IMR-90 (cell line): Measurements from ENCODE around the gene SKAP1. TPM values are rescaled to one million over a fixed set of nuclear protein-coding genes. Genes with fewer than 3 reads are reported as not detected.

ENCODE experiments used
- ATAC-seq: fragments of 200-7000 bp; cut with Tn5 transposase; 2 replicates; pipeline ENCODE4 v1.9.1; 2020; ENCODE audit warnings: low read depth, mild to moderate bottlenecking, moderate library complexity
- BruUV-seq: library from RNA; stranded (reverse); fragments of 400-500 nt; replicated peaks from 2 replicates; lab custom pipeline; 2021; lab: Mats Ljungman, UMichigan
- CTCF ChIA-PET: fragments of 300-600 bp; formaldehyde crosslinking; extraction: SDS; loops from one replicate; lab custom pipeline; 2021; ENCODE audit warnings: antibody characterized with exemption; lab: Yijun Ruan, JAX
- POLR2A ChIA-PET: fragments of 300-600 bp; sonication (Branson Sonifier 250); formaldehyde crosslinking; loops from one replicate; lab custom pipeline; 2022; ENCODE audit warnings: antibody characterized with exemption; ENCODE audit not compliant: unreplicated experiment; lab: Charles Lee
- DNase-seq: peaks from one replicate; pipeline ENCODE4 v3.0.0; 2013
- H2AFZ ChIP-seq: replicated peaks from 2 replicates; pipeline ENCODE3; 2013; ENCODE audit warnings: low read length, mild to moderate bottlenecking; ENCODE audit not compliant: poor library complexity
- H2AK5ac ChIP-seq: 2 replicates; pipeline ENCODE4 v1.6.1; 2013; ENCODE audit warnings: low read depth, low read length, inconsistent platforms
- H2AK9ac ChIP-seq: replicated peaks from 2 replicates; pipeline ENCODE3; 2013; ENCODE audit warnings: mild to moderate bottlenecking, low read depth, low read length, moderate library complexity; ENCODE audit not compliant: poor library complexity
- H2BK120ac ChIP-seq: 2 replicates; pipeline ENCODE4 v1.6.1; 2013; ENCODE audit warnings: low read depth, low read length, inconsistent platforms
- H2BK15ac ChIP-seq: 3 replicates; pipeline ENCODE4 v1.6.1; 2013; ENCODE audit warnings: low read depth, low read length, inconsistent platforms
- H2BK20ac ChIP-seq: 2 replicates; pipeline ENCODE4 v1.6.1; 2013; ENCODE audit warnings: low read depth, mild to moderate bottlenecking, inconsistent platforms, low read length, moderate library complexity
- H2BK5ac ChIP-seq: 2 replicates; pipeline ENCODE4 v1.6.1; 2013; ENCODE audit warnings: mild to moderate bottlenecking, low read depth, low read length, inconsistent platforms; ENCODE audit not compliant: poor library complexity, severe bottlenecking
- H3K14ac ChIP-seq: replicated peaks from 2 replicates; pipeline ENCODE4 v1.6.1; 2013; ENCODE audit warnings: low read depth, low read length, inconsistent platforms
- H3K18ac ChIP-seq: 2 replicates; pipeline ENCODE4 v1.6.1; 2013; ENCODE audit warnings: low read depth, low read length, control low read depth
- H3K23ac ChIP-seq: 2 replicates; pipeline ENCODE4 v1.6.1; 2013; ENCODE audit warnings: low read depth, low read length, inconsistent platforms
- H3K27ac ChIP-seq: 2 replicates; pipeline ENCODE4 v1.5.1; 2013; ENCODE audit warnings: mild to moderate bottlenecking, control low read depth, low read length; ENCODE audit not compliant: insufficient read depth
- H3K27me3 ChIP-seq: 2 replicates; pipeline ENCODE4 v1.6.1; 2013; ENCODE audit warnings: low read length; ENCODE audit not compliant: control insufficient read depth, insufficient read depth
- H3K36me3 ChIP-seq: 2 replicates; pipeline ENCODE4 v1.6.1; 2013; ENCODE audit warnings: low read length, mixed read lengths; ENCODE audit not compliant: control insufficient read depth, insufficient read depth
- H3K4ac ChIP-seq: 2 replicates; pipeline ENCODE4 v1.6.1; 2013; ENCODE audit warnings: low read depth, low read length, inconsistent platforms
- H3K4me1 ChIP-seq: 2 replicates; pipeline ENCODE4 v1.6.1; 2013; ENCODE audit warnings: low read length, mixed read lengths; ENCODE audit not compliant: control insufficient read depth, insufficient read depth
- H3K4me2 ChIP-seq: 2 replicates; pipeline ENCODE4 v1.6.1; 2013; ENCODE audit warnings: low read depth, mild to moderate bottlenecking, control low read depth, low read length, moderate library complexity
- H3K4me3 ChIP-seq: 2 replicates; pipeline ENCODE4 v1.5.1; 2013; ENCODE audit warnings: low read depth, mild to moderate bottlenecking, control low read depth, low read length, moderate library complexity; ENCODE audit not compliant: insufficient read depth
- H3K56ac ChIP-seq: 2 replicates; pipeline ENCODE4 v1.6.1; 2013; ENCODE audit warnings: low read length, inconsistent platforms; ENCODE audit not compliant: insufficient read depth; ENCODE audit errors: extremely low read depth
- H3K79me1 ChIP-seq, 2 experiments: 2 replicates each; pipeline ENCODE4 v1.6.1; 2013; ENCODE audit warnings: low read length in 2 of 2, inconsistent platforms in 1 of 2, low read depth in 1 of 2
- H3K9ac ChIP-seq: 2 replicates; pipeline ENCODE4 v1.6.1; 2013; ENCODE audit warnings: low read depth, low read length, control low read depth
- H3K9me1 ChIP-seq: 2 replicates; pipeline ENCODE4 v1.6.1; 2013; ENCODE audit warnings: low read length, inconsistent platforms; ENCODE audit not compliant: insufficient read depth
- H3K9me3 ChIP-seq: 2 replicates; pipeline ENCODE4 v1.6.1; 2013; ENCODE audit warnings: low read length; ENCODE audit not compliant: control insufficient read depth, insufficient read depth
- H4K20me1 ChIP-seq: 2 replicates; pipeline ENCODE4 v1.6.1; 2013; ENCODE audit warnings: low read length, inconsistent platforms; ENCODE audit not compliant: insufficient read depth
- H4K5ac ChIP-seq: 2 replicates; pipeline ENCODE4 v1.6.1; 2013; ENCODE audit warnings: mild to moderate bottlenecking, low read depth, low read length, control low read depth
- H4K8ac ChIP-seq, 2 experiments: 2 replicates each; pipeline ENCODE4 v1.6.1; 2013; ENCODE audit warnings: low read depth in 2 of 2, low read length in 2 of 2, control low read depth in 1 of 2, inconsistent platforms in 1 of 2
- H4K91ac ChIP-seq: 2 replicates; pipeline ENCODE4 v1.6.1; 2013; ENCODE audit warnings: low read depth, low read length, inconsistent platforms; ENCODE audit not compliant: insufficient read depth
- BHLHE40 ChIP-seq: fragments of 150-350 bp; IDR thresholded peaks from 2 replicates; pipeline ENCODE4 v1.6.1; 2016; ENCODE audit warnings: mild to moderate bottlenecking, low read depth, low read length
- FOS ChIP-seq: fragments of 150-350 bp; IDR thresholded peaks from 2 replicates; pipeline ENCODE4 v1.6.1; 2016; ENCODE audit warnings: low read depth, low read length
- RCOR1 ChIP-seq: IDR thresholded peaks from 2 replicates; pipeline ENCODE4 v1.6.1; 2012; ENCODE audit warnings: mild to moderate bottlenecking, low read length, improper control_type of control experiment; ENCODE audit not compliant: insufficient replicate concordance
- RFX5 ChIP-seq: IDR thresholded peaks from 2 replicates; pipeline ENCODE4 v1.8.0; 2012; ENCODE audit warnings: low read depth, mild to moderate bottlenecking, low read length, moderate library complexity
- WGBS, 2 experiments: methylation state at CpG; one replicate each; pipeline versions ENCODE4 v1.1.5 to v1.1.7; 2013; ENCODE audit warnings: missing lambda C conversion rate in 2 of 2; ENCODE audit not compliant: insufficient read length in 1 of 2; ENCODE audit errors: extremely low coverage in 2 of 2; 5-methylcytosine and 5-hydroxymethylcytosine counted together
- dilution Hi-C: fragments of 300-500 bp; cut with HindIII; formaldehyde crosslinking; loops from one replicate; pipeline ENCODE4 v1.14.3; 2018; ENCODE audit warnings: low sequenced_read_pairs; ENCODE audit not compliant: unreplicated experiment
- in situ Hi-C: fragments of 300-500 bp; cut with MboI; formaldehyde crosslinking; loops from 3 replicates; pipeline ENCODE4 v1.14.3; 2019; ENCODE audit warnings: low sequenced_read_pairs, inconsistent platforms, mixed read lengths
- intact Hi-C: fragments of 100-400 bp; cut with micrococcal nuclease; formaldehyde crosslinking; loops from 2 replicates; pipeline ENCODE4 v1.10.0; 2022
- polyA plus RNA-seq, 3 experiments: library from polyadenylated mRNA; depleted of rRNA; stranded (reverse); fragments of >200 nt; gene quantifications; 2 replicates each; pipeline ENCODE4 v1.2.3, GENCODE V29; 2012; ENCODE audit warnings: low replicate concordance in 1 of 3
- total RNA-seq: library from RNA; depleted of rRNA; stranded (reverse); fragments of >200 nt; gene quantifications from 2 replicates; pipeline ENCODE4 v1.2.3, GENCODE V29; 2012
- TF ChIP-seq, protein P1 (sequence below): fragments of 150-350 bp; IDR thresholded peaks from 2 replicates; pipeline ENCODE4 v1.6.1; 2017; ENCODE audit warnings: mild to moderate bottlenecking, antibody characterized with exemption, low read length, low read depth
- TF ChIP-seq, protein P2 (sequence below): fragments of 150-350 bp; IDR thresholded peaks from 2 replicates; pipeline ENCODE4 v1.6.1; 2016; ENCODE audit warnings: low read depth, mild to moderate bottlenecking, low read length, moderate library complexity, borderline replicate concordance
- TF ChIP-seq, protein P3 (sequence below): conservative IDR thresholded peaks from 2 replicates; pipeline ENCODE4 v1.5.1; 2012; ENCODE audit warnings: mild to moderate bottlenecking, low read depth, low read length, improper control_type of control experiment

Gene SKAP1
- total and polyA plus RNA-seq, 2 of the 4 experiments (the other 2 are of a cell fraction), result not detected

DNA sequence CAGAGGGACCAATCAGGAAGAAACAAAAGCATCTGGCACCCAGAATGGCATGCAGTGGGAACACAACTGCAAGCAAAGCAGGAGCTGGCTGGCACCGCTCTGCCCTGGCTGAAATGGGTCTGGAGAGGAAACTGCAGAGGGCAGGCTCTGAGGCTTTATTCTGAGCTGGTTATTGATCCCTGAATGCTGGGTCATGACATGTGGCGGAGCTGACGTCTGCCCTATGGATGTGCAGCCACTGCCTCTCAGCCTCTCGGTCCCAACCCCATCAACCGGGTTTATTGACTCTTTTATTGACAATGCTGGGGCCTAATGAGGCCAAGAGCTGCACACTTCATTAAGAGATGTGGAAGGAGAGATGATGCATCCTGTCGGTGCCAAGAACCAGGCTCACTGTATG, 3.9 kb upstream of the SKAP1 start:
- no peak overlapping the region for H2AFZ ChIP-seq
- H3K9me3 ChIP-seq, result peaks cover 4% of the 10 kb centered on the region; the same call in 1 of the 2 replicates
- H4K8ac ChIP-seq, result no peak overlapping the region
- H3K23ac ChIP-seq, result no peak overlapping the region; the same call in 1 of the 2 replicates
- H3K36me3 ChIP-seq, result no peaks in the 10 kb centered on the region
- H3K79me1 ChIP-seq, result no peaks in the 10 kb centered on the region
- intact Hi-C loops, result no loop called here
- CTCF ChIA-PET, result interaction anchor here (1.0 kb wide), 1 partner anchor 23 kb away, joined by 3 read pairs; no protein-coding TSS in a partner anchor
- H4K5ac ChIP-seq, result no peak overlapping the region
- H2BK120ac ChIP-seq, result no peak overlapping the region
- no peak overlapping the region for H2AK9ac ChIP-seq
- H2BK15ac ChIP-seq, result no peak overlapping the region
- H2AK5ac ChIP-seq, result no peak overlapping the region
- in situ Hi-C loops, result no loop called here
- no TSS peak for BruUV-seq
- POLR2A ChIA-PET, result no interaction called here
- 100% methylated on average over 1 of the region's 6 CpGs; no CpG with 5 or more reads in 1 of the 2 experiments for WGBS, 2 experiments
- H4K91ac ChIP-seq, result no peak overlapping the region
- H3K27me3 ChIP-seq, result peaks cover 86% of the 10 kb centered on the region
- H3K27ac ChIP-seq, result no peak overlapping the region
- no peak overlapping the region for H3K4me3 ChIP-seq
- H3K18ac ChIP-seq, result no peak overlapping the region
- no peaks in the 10 kb centered on the region for H4K20me1 ChIP-seq
- no peak overlapping the region for H3K14ac ChIP-seq
- no peak overlapping the region for H3K4ac ChIP-seq
- no peak for DNase-seq
- dilution Hi-C loops, result no loop called here
- H3K4me2 ChIP-seq, result no peak overlapping the region
- no peak for ATAC-seq
- no peaks in the 10 kb centered on the region for H3K4me1 ChIP-seq
- TF ChIP-seq FOS (no peak), RFX5 (no peak), BHLHE40 (no peak), RCOR1 (no peak)
- TF ChIP-seq, protein P1, sequence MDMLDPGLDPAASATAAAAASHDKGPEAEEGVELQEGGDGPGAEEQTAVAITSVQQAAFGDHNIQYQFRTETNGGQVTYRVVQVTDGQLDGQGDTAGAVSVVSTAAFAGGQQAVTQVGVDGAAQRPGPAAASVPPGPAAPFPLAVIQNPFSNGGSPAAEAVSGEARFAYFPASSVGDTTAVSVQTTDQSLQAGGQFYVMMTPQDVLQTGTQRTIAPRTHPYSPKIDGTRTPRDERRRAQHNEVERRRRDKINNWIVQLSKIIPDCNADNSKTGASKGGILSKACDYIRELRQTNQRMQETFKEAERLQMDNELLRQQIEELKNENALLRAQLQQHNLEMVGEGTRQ, result no peak
- TF ChIP-seq, protein P2, sequence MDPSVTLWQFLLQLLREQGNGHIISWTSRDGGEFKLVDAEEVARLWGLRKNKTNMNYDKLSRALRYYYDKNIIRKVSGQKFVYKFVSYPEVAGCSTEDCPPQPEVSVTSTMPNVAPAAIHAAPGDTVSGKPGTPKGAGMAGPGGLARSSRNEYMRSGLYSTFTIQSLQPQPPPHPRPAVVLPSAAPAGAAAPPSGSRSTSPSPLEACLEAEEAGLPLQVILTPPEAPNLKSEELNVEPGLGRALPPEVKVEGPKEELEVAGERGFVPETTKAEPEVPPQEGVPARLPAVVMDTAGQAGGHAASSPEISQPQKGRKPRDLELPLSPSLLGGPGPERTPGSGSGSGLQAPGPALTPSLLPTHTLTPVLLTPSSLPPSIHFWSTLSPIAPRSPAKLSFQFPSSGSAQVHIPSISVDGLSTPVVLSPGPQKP, result no peak
- TF ChIP-seq, protein P3, sequence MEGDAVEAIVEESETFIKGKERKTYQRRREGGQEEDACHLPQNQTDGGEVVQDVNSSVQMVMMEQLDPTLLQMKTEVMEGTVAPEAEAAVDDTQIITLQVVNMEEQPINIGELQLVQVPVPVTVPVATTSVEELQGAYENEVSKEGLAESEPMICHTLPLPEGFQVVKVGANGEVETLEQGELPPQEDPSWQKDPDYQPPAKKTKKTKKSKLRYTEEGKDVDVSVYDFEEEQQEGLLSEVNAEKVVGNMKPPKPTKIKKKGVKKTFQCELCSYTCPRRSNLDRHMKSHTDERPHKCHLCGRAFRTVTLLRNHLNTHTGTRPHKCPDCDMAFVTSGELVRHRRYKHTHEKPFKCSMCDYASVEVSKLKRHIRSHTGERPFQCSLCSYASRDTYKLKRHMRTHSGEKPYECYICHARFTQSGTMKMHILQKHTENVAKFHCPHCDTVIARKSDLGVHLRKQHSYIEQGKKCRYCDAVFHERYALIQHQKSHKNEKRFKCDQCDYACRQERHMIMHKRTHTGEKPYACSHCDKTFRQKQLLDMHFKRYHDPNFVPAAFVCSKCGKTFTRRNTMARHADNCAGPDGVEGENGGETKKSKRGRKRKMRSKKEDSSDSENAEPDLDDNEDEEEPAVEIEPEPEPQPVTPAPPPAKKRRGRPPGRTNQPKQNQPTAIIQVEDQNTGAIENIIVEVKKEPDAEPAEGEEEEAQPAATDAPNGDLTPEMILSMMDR, result no peak
- H3K9ac ChIP-seq, result no peak overlapping the region
- no peak overlapping the region for H2BK5ac ChIP-seq
- no peaks in the 10 kb centered on the region; the same call in 1 of the 2 replicates for H3K9me1 ChIP-seq
- H2BK20ac ChIP-seq, result no peak overlapping the region
- H3K56ac ChIP-seq, result no peak overlapping the region
